ENCODE data around the gene SRF. TPM values are rescaled to one million over a fixed set of nuclear protein-coding genes. Genes with fewer than 3 reads are reported as not detected.
A peak's percentile ranks its signal among the peaks of the same experiment; 100 is the strongest.

Gene SRF
- total and polyA plus RNA-seq, 2 donors (not counting 3 experiments of a cell fraction or from before 2014, with no cell fraction given) = 34.4 to 55.8 TPM

GRCh38 chr6:43189776-43190304 is 18.8 kb downstream of the SRF start:
- Histone ChIP-seq H3K9me3 (replicated peaks; ENCODE audit: control insufficient read depth, insufficient read depth, low read length) (no peaks in the 10 kb centered on the region), H3K36me3 (ENCODE audit: control insufficient read depth in 2 of 2, extremely low read depth in 1 of 2, insufficient read depth in 2 of 2, low read length in 2 of 2) (peaks cover 5 to 20% of the 10 kb centered on the region in 2 experiments), H3K9me1 (replicated peaks; ENCODE audit: control insufficient read depth, extremely low read depth, insufficient read depth, low read length) (no peaks in the 10 kb centered on the region), H3K4me1 (ENCODE audit: control insufficient read depth, extremely low read depth, insufficient read depth, low read length) (no peaks in the 10 kb centered on the region), H3K9ac (replicated peaks; ENCODE audit: extremely low read depth, insufficient read depth, low read length) (no peak overlapping the region), H3K4me2 (ENCODE audit: insufficient read depth, low read length) (no peak overlapping the region), H3K27ac (ENCODE audit: insufficient read depth, low read depth, low read length) (no peak overlapping the region), H2AFZ (ENCODE audit: low read depth, low read length) (no peak overlapping the region), H3K27me3 (ENCODE audit: control insufficient read depth in 2 of 2, insufficient read depth in 2 of 2, low read length in 2 of 2) (no peaks in the 10 kb centered on the region), H3K79me2 (ENCODE audit: control insufficient read depth, insufficient read depth, low read length) (no peaks in the 10 kb centered on the region), H3K4me3 (replicated peaks in 1 of 3; ENCODE audit: insufficient read depth in 1 of 3, low read depth in 1 of 3, low read length in 3 of 3) (no peak overlapping the region), H4K20me1 (replicated peaks; ENCODE audit: control insufficient read depth, extremely low read depth, insufficient read depth, low read length) (no peaks in the 10 kb centered on the region)
- intact Hi-C loops (cut with micrococcal nuclease) = no loop called here
- dilution Hi-C loops (cut with MboI; ENCODE audit: extremely low pct_ligation_motif_present, low sequenced_read_pairs) = no loop called here
- POLR2A ChIA-PET = no interaction called here
- CTCF ChIA-PET = interaction anchor here (1.6 to 2.7 kb wide), 2 partner anchors 39 kb away, joined by 3 to 10 read pairs; partner anchors contain the start of gene DNPH1
- FAIRE-seq (peak; percentile 28), DNase-seq (ENCODE audit: low read depth, low spot score) (no peak)
- TF ChIP-seq CTCF (IDR thresholded peaks at IDR 0.05; ENCODE audit: extremely low read depth in 1 of 2, insufficient read depth in 1 of 2, low read depth in 1 of 2, low read length in 2 of 2) (no peak), JUN (IDR thresholded peaks at IDR 0.05; ENCODE audit: borderline replicate concordance, insufficient read depth, insufficient read length, low read depth) (no peak), EZH2 (IDR thresholded peaks at IDR 0.05; ENCODE audit: borderline replicate concordance, low read depth, low read length, severe bottlenecking) (no peak), MYC (IDR thresholded peaks at IDR 0.05; ENCODE audit: low read depth, low read length) (no peak), MAX (IDR thresholded peaks at IDR 0.05; ENCODE audit: insufficient read depth, insufficient read length) (no peak), GATA2 (IDR thresholded peaks at IDR 0.05; ENCODE audit: insufficient read depth, insufficient read length, low read depth, low read length) (no peak), POLR2AphosphoS5 (IDR thresholded peaks at IDR 0.05; ENCODE audit: insufficient read depth, low read depth, low read length) (no peak), POLR2A (IDR thresholded peaks at IDR 0.05; ENCODE audit: low read depth, low read length) (no peak), FOS (IDR thresholded peaks at IDR 0.05; ENCODE audit: borderline replicate concordance, insufficient read depth, low read length) (no peak)
- no TSS peak for BruUV-seq (replicated peaks)
